GM12801 (cell line): ENCODE measurements around the gene SMCO4.

Source experiments
- TF ChIP-seq, protein P1 (sequence below): IDR thresholded peaks from one replicate; pipeline ENCODE4 v1.5.1; 2011; ENCODE audit warnings: control low read depth; ENCODE audit not compliant: insufficient read length; ENCODE audit errors: extremely low read depth

Gene SMCO4

DNA sequence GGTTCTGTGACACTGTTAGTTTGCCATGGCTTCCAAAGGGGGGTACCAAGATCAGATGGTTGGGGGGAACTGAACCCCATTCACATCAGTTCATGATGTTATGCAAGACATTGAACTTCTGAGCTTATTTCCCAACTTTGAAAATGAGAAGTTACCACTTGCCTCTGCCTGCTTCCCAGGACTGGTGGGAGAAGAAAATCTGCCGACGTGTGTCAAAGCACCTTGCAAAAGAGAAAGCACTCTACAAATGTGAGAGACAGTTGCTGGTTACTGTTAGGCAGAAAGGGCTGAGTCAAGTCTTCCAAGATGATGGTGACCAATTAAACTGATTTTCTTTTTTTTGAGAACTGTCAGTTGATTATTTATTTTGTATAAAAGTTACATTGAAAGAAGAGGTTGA, 45.6 kb downstream of the SMCO4 start:
- TF ChIP-seq, protein P1, sequence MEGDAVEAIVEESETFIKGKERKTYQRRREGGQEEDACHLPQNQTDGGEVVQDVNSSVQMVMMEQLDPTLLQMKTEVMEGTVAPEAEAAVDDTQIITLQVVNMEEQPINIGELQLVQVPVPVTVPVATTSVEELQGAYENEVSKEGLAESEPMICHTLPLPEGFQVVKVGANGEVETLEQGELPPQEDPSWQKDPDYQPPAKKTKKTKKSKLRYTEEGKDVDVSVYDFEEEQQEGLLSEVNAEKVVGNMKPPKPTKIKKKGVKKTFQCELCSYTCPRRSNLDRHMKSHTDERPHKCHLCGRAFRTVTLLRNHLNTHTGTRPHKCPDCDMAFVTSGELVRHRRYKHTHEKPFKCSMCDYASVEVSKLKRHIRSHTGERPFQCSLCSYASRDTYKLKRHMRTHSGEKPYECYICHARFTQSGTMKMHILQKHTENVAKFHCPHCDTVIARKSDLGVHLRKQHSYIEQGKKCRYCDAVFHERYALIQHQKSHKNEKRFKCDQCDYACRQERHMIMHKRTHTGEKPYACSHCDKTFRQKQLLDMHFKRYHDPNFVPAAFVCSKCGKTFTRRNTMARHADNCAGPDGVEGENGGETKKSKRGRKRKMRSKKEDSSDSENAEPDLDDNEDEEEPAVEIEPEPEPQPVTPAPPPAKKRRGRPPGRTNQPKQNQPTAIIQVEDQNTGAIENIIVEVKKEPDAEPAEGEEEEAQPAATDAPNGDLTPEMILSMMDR, result no peak

DNA sequence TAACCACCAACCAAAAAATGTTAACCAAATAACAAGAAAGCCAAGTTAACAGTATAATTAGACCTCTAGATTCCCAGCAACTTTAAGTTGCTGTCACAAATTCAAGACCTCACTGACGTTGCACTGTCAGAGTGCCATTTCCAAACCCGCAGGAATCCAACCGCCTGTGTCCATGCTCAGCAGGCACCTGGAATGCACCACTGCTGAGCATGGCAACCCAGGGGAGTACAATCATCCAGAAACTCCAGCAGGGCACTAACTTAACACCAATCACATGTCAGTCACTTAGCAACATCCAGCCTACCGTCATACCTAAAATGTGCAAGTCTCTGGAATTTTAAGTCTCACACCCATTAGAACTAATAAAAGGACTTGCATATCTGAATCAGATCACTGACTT, 48.8 kb downstream of the SMCO4 start:
- TF ChIP-seq, protein P1, result no peak

DNA sequence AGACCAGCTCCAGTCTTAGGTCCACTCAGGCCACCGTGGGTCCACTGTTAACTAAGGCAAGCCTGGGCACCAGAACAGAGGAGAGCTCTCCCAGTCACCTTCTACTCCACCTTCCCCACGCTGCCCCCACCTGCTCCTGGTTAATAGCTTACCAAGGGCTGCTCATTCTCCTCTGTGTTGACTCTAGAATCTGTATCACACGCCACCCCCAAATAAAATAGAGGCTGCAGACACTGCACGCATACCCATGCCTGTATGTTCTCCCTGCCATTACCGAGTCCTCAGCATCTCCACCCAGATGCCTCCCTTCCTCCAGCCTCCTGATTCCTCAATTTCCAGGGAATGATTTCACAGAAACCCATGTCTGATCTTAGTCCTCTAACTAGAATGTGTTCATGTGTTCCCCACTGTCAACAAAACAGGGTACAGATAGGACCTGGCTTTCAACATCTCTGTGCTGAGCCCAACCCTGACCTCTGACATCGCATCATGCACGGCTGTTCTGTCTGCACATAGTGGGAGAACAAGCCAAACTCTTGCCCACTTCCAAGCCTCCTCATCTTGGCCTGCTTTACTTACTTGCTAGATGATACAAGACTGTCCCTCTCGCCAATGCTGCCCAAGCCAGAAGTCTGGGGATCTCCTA, 49.8 kb downstream of the SMCO4 start:
- TF ChIP-seq, protein P1, result no peak

DNA sequence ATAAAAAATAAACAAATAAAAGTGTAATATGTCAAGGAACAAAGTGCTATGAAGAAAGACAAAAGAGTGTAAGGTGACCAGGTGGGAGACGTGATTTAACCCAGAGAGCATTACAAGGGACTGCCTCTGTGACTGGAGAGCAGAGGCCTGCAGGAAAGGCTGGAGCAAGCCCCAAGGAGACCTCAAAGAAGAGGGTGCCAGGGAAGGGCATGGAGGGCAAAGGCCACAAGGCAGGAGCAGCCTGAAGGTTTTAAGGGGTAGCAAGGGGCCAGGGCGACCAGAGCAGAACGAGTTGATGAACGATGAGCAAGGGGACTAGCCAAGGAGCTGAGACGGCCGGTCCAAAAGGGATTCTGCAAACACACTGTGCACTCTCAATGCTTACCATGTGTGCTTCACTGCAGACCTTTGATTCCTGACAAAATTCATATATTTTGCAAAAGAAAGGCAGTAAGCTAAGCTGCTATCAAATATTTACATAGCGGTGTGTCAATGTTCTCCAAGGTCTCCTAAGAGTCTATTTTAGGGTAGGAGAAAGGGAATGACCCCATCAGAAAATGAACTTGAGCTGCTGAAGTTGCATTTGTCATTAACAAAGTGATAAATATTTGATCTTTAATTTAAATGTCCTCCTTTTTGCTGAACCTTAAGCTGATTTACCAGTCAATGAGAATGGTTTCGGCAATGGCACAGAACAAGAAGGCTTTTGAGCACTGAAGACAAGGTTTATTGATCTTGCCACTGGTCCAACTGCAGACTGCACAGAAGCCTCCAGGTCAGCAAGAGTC, 50.5 kb downstream of the SMCO4 start:
- TF ChIP-seq, protein P1, result no peak

DNA sequence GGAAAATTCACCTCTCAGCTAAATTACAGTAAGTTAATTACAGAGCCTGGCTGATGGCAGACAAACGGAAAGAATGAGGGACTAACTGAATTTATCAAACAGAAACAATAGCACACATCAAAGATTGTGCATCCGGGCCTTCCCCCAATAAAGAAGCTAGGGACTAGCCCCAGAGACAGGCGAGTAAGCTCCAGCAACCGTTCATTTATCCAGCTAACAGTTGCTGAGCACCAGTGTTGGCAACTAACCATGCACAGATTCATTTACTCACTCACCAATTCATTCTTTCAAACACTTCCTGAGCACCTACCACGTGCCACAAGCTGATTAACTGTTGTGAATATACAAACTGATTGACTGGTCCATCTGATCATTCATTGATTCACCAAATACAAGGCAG, 51.2 kb downstream of the SMCO4 start:
- TF ChIP-seq, protein P1, result no peak

DNA sequence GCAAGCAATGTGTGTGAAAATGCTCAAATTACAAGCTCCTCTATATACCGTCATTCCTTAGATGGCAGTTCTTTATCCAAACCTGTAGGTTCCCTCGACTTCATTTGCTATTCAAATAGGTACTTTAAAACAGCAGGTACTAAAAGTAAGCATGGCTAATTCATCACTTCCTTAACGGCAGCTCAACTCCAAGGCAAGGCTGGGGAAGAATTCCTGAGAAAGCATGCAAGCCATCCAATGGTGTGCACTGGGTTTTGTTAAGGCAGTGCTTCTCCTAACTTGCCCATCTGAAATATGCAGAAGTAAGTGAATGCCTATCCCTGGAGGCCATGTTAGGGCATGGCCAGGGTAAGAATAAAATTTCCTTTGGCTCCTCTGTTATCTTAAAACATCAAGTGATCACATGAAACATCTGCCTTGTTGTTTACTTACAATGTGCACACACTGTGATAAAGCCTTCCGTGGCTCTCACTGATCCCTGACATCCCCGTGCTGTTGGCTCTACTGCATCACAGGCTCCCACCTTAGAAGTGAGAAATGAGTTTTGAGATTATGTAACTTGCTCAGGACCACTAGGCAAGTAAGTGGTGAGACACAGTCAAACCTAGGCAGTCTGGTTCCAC, 52.1 kb downstream of the SMCO4 start:
- TF ChIP-seq, protein P1, result no peak

DNA sequence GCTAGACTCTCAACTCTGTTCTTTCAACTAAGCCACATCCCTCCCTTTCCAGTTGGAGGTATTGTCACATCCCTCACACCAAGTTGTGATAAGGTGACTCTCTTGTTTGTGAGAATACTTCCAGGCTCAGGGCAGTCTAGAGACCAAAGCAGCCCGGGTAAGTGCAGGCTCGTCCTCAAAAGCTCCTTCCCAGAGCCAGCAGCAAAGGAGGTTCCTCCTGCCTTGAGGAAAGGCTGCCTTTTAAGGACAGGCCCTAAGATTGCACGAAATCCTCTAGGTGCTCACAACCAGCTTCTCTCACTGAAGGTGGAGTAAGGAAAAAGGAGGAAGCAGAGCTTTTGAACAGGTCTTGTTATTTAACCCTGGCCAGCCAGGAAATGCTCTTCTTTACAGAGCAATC, 53.4 kb downstream of the SMCO4 start:
- TF ChIP-seq, protein P1, result no peak
